Mesendoderm (in vitro differentiated cells): ENCODE data around the gene ZDHHC9.
"Not testable (repeated sequence)": the region's sequence is repeated elsewhere in the genome, so short reads cannot be mapped to it uniquely, and the experiment has no call there.

Experiments used
- DNase-seq: peaks from one replicate; pipeline ENCODE4 v3.0.0; 2013
- H2AK5ac ChIP-seq: 2 replicates; pipeline ENCODE4 v1.6.1; 2013; ENCODE audit warnings: low read length, inconsistent platforms
- H2BK120ac ChIP-seq: 2 replicates; pipeline ENCODE4 v1.6.1; 2013; ENCODE audit warnings: low read depth, mild to moderate bottlenecking, low read length, moderate library complexity, mixed read lengths
- H2BK15ac ChIP-seq: replicated peaks from 2 replicates; pipeline ENCODE4 v1.6.1; 2013; ENCODE audit warnings: low read depth, mild to moderate bottlenecking, moderate library complexity
- H2BK5ac ChIP-seq: 2 replicates; pipeline ENCODE4 v1.6.1; 2013; ENCODE audit warnings: low read length, inconsistent platforms
- H3K18ac ChIP-seq: 2 replicates; pipeline ENCODE4 v1.6.1; 2013; ENCODE audit warnings: mild to moderate bottlenecking, low read length, mixed read lengths
- H3K23ac ChIP-seq: one replicate; pipeline ENCODE4 v1.6.1; 2013; ENCODE audit warnings: low read length
- H3K27ac ChIP-seq: 2 replicates; pipeline ENCODE4 v1.5.1; 2013; ENCODE audit warnings: low read depth, mild to moderate bottlenecking, inconsistent platforms, low read length, moderate library complexity
- H3K27me3 ChIP-seq: 2 replicates; pipeline ENCODE4 v1.6.1; 2013; ENCODE audit warnings: low read length, control low read depth, mild to moderate bottlenecking, inconsistent platforms; ENCODE audit not compliant: insufficient read depth, poor library complexity
- H3K36me3 ChIP-seq: 2 replicates; pipeline ENCODE4 v1.6.1; 2013; ENCODE audit warnings: low read length, inconsistent platforms; ENCODE audit not compliant: control insufficient read depth, insufficient read depth
- H3K4ac ChIP-seq: one replicate; pipeline ENCODE4 v1.6.1; 2013; ENCODE audit warnings: low read depth, mild to moderate bottlenecking, low read length, moderate library complexity
- H3K4me1 ChIP-seq: 2 replicates; pipeline ENCODE4 v1.6.1; 2013; ENCODE audit warnings: low read depth, low read length, inconsistent platforms; ENCODE audit not compliant: control insufficient read depth
- H3K4me2 ChIP-seq: 2 replicates; pipeline ENCODE4 v1.6.1; 2013; ENCODE audit warnings: low read length
- H3K4me3 ChIP-seq: 2 replicates; pipeline ENCODE4 v1.5.1; 2013; ENCODE audit warnings: mild to moderate bottlenecking, low read length
- H3K56ac ChIP-seq: one replicate; pipeline ENCODE4 v1.6.1; 2013; ENCODE audit warnings: low read length
- H3K79me1 ChIP-seq: 2 replicates; pipeline ENCODE4 v1.6.1; 2013; ENCODE audit warnings: low read length, inconsistent platforms
- H3K79me2 ChIP-seq: 2 replicates; pipeline ENCODE4 v1.6.1; 2013; ENCODE audit warnings: mild to moderate bottlenecking, low read length; ENCODE audit not compliant: control insufficient read depth, insufficient read depth
- H3K9ac ChIP-seq: 2 replicates; pipeline ENCODE4 v1.6.1; 2013; ENCODE audit warnings: low read length, inconsistent platforms
- H4K5ac ChIP-seq: one replicate; pipeline ENCODE4 v1.6.1; 2013; ENCODE audit warnings: low read length
- H4K8ac ChIP-seq: one replicate; pipeline ENCODE4 v1.6.1; 2013; ENCODE audit warnings: low read depth, mild to moderate bottlenecking, control low read depth, low read length, moderate library complexity
- WGBS: extraction: QIAGEN DNeasy Blood & Tissue Kit; methylation state at CpG from one replicate; pipeline ENCODE4 v1.1.7; 2013; ENCODE audit warnings: low lambda C conversion rate, missing lambda C conversion rate; ENCODE audit not compliant: insufficient coverage; ENCODE audit errors: extremely low coverage; 5-methylcytosine and 5-hydroxymethylcytosine counted together

ZDHHC9 gene

DNA sequence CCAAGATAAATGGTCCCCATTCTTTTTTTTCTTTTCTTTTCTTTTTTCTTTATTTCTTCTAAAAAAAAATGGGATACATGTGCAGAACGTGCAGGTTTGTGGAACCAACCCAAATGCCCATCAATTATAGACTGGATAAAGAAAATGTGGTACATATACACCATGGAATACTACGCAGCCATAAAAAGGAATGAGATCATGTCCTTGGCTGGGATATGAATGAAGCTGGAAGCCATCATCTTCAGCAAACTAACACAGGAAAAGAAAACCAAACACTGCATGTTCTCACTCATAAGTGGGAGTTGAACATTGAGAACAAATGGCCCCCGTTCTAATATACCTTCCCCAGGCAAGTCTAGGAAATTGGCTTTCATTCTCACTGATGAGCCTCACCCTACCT, 22.6 kb upstream of the ZDHHC9 start:
- H3K36me3 ChIP-seq, H2BK5ac ChIP-seq, H3K79me2 ChIP-seq, H3K4me1 ChIP-seq, H2BK15ac ChIP-seq, H3K4me2 ChIP-seq, H3K27ac ChIP-seq, H3K23ac ChIP-seq, H3K27me3 ChIP-seq, H3K4ac ChIP-seq, H2AK5ac ChIP-seq, H3K18ac ChIP-seq, H4K8ac ChIP-seq, H3K9ac ChIP-seq, H3K4me3 ChIP-seq, H3K79me1 ChIP-seq, H4K5ac ChIP-seq, H3K56ac ChIP-seq, DNase-seq, H2BK120ac ChIP-seq: not testable (repeated sequence)
- no CpG with 5 or more reads among the region's 3 CpGs for WGBS

DNA sequence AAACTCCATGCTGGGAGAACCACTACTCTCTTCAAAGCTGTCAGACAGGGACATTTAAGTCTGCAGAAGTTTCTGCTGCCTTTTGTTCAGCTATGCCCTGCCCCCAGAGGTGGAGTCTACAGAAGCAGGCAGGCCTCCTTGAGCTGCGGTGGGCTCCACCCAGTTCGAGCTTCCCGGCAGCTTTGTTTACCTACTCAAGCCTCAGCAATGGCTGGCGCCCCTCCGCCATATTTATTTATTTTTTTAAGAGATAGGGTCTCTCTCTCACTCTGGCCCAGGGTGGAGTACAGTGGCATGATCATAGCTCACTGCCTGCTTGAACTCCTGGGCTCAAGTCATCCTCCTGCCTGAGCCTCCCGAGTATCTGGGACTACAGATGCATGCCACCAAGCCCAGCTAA, 15.4 kb upstream of the ZDHHC9 start:
- not testable (repeated sequence) for H2BK120ac ChIP-seq, H3K4me2 ChIP-seq, H4K8ac ChIP-seq, H3K36me3 ChIP-seq, H3K27me3 ChIP-seq, H3K79me2 ChIP-seq, H3K23ac ChIP-seq, H3K4me3 ChIP-seq, H4K5ac ChIP-seq, H3K27ac ChIP-seq, H3K56ac ChIP-seq, H3K79me1 ChIP-seq, DNase-seq, H3K18ac ChIP-seq, H2AK5ac ChIP-seq, H3K9ac ChIP-seq, H3K4ac ChIP-seq, H3K4me1 ChIP-seq, H2BK5ac ChIP-seq, H2BK15ac ChIP-seq
- no CpG with 5 or more reads among the region's 6 CpGs for WGBS

DNA sequence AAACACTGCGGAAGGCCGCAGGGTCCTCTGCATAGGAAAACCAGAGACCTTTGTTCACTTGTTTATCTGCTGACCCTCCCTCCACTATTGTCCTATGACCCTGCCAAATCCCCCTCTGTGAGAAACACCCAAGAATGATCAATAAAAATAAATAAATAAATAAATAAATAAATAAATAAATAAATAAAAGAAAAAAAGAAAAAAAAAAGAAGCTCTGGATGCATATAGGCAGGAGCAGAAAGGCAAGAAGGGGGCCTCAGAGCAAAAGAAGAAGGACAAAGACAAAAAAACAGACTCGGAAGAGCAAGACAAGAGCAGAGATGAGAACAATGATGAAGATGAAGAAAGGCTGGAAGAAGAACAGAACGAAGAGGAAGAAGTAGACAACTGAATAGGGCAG, 8.1 kb upstream of the ZDHHC9 start:
- H3K23ac ChIP-seq, H2BK5ac ChIP-seq, H3K79me2 ChIP-seq, H3K27ac ChIP-seq, H3K9ac ChIP-seq, H3K4me1 ChIP-seq, H3K4me3 ChIP-seq, H2BK15ac ChIP-seq, H2AK5ac ChIP-seq, H3K4me2 ChIP-seq, H3K27me3 ChIP-seq, H3K79me1 ChIP-seq, H4K5ac ChIP-seq, H4K8ac ChIP-seq, H3K36me3 ChIP-seq, DNase-seq, H3K4ac ChIP-seq, H3K18ac ChIP-seq, H3K56ac ChIP-seq, H2BK120ac ChIP-seq: not testable (repeated sequence)
- no CpG with 5 or more reads among the region's 4 CpGs for whole genome bisulfite sequencing

DNA sequence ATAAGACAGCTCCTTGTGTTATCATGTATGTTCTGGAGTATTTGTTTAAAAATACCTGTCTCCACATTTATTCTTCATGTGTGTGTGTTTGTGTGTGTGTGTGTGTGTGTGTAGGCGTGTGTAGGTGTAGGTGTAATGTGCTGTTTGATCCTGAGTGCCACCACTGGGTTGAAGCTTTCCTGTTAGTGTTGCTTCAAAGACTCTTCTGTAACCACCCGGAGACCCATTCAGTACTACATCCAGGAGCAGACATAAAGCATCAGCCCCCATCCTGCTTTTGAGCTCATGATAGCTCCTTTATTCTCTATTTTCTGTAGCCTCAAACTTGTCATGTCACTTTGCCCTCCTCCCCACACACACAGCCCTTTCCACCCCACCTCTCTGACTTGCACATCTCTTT, 3.0 kb upstream of the ZDHHC9 start:
- H3K4me1 ChIP-seq = no peaks in the 10 kb centered on the region
- no peak overlapping the region for H2BK120ac ChIP-seq
- no peak overlapping the region for H3K56ac ChIP-seq
- H3K79me1 ChIP-seq = no peaks in the 10 kb centered on the region
- no peak overlapping the region for H3K18ac ChIP-seq
- H2BK5ac ChIP-seq = no peak overlapping the region
- no peak for DNase-seq
- H2AK5ac ChIP-seq = no peak overlapping the region
- H3K23ac ChIP-seq = no peak overlapping the region
- H3K4me3 ChIP-seq = no peak overlapping the region
- no peak overlapping the region for H4K8ac ChIP-seq
- no peak overlapping the region for H3K4ac ChIP-seq
- no peak overlapping the region for H3K4me2 ChIP-seq
- no peak overlapping the region for H3K27ac ChIP-seq
- no peaks in the 10 kb centered on the region for H3K79me2 ChIP-seq
- H3K36me3 ChIP-seq = no peaks in the 10 kb centered on the region
- no peak overlapping the region for H3K9ac ChIP-seq
- no peak overlapping the region for H2BK15ac ChIP-seq
- no peaks in the 10 kb centered on the region for H3K27me3 ChIP-seq
- no peak overlapping the region for H4K5ac ChIP-seq
- no CpG with 5 or more reads among the region's 2 CpGs for WGBS

DNA sequence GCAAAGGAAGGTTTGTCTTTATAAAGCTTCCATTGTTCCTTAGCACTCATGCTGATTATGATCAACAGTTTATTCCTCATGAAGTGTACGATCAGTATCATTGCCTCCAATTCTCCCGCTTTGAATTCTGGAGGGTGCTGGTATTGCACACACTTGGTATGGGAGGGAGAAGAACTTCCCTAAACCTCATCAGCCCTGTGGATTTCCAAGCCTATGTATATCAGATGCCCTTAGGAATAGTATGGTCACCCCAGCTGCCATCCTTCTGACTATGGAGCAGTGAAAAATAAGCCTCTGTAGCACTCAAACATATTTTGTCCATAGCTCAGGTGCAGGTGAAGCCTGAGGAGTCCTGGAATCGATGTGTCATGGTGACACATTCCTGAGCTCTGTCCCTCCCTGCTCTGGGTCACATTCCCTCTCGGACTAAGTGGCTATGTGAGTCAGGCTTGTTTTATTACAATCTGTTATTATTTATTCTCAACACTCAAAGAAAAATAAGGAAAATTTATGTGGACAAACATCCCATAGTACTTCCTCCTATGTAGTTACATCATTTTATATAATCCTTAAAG, 2.0 kb upstream of the ZDHHC9 start:
- Histone ChIP-seq H4K5ac (no peak overlapping the region), H2BK120ac (no peak overlapping the region), H3K79me1 (no peaks in the 10 kb centered on the region), H3K4me2 (no peak overlapping the region), H3K36me3 (no peaks in the 10 kb centered on the region), H3K79me2 (no peaks in the 10 kb centered on the region), H3K9ac (no peak overlapping the region), H2BK15ac (no peak overlapping the region), H3K23ac (no peak overlapping the region), H3K27ac (no peak overlapping the region), H3K27me3 (no peaks in the 10 kb centered on the region), H3K4ac (no peak overlapping the region), H3K4me3 (no peak overlapping the region), H2BK5ac (no peak overlapping the region), H3K18ac (no peak overlapping the region), H3K56ac (no peak overlapping the region), H4K8ac (no peak overlapping the region), H3K4me1 (no peaks in the 10 kb centered on the region), H2AK5ac (no peak overlapping the region)
- no CpG with 5 or more reads among the region's 4 CpGs for WGBS
- peak; percentile 40 for DNase-seq

DNA sequence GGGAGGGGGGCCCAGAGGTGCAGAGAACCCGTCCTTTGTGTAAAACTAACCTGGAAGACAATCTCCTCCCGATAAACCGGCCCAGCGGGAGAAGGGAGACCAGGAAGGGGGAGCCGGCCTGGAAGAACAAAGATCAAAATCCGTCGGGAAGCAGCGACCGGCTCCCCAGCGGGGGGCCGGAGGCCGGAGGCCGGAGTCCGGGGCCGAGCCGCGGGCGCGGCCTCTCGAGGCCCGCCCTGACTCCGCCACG, 552 bp downstream of the ZDHHC9 start:
- WGBS = no CpG with 5 or more reads among the region's 23 CpGs
- H3K4me1 ChIP-seq = no peaks in the 10 kb centered on the region
- no peaks in the 10 kb centered on the region for H3K27me3 ChIP-seq
- peak overlapping the region; percentile 85 for H3K56ac ChIP-seq
- H2BK15ac ChIP-seq = no peak overlapping the region
- H2AK5ac ChIP-seq = no peak overlapping the region
- no peak for DNase-seq
- H4K8ac ChIP-seq = no peak overlapping the region
- H3K9ac ChIP-seq = peak overlapping the region; percentile 77
- peaks cover 1% of the 10 kb centered on the region for H3K79me2 ChIP-seq
- no peaks in the 10 kb centered on the region for H3K36me3 ChIP-seq
- H4K5ac ChIP-seq = no peak overlapping the region
- H3K79me1 ChIP-seq = no peaks in the 10 kb centered on the region
- no peak overlapping the region for H2BK5ac ChIP-seq
- H3K23ac ChIP-seq = no peak overlapping the region
- H3K18ac ChIP-seq = peak overlapping the region; percentile 69
- H3K4me2 ChIP-seq = peak overlapping the region; percentile 37
- H3K27ac ChIP-seq = no peak overlapping the region
- H3K4ac ChIP-seq = peak overlapping the region; percentile 65
- H3K4me3 ChIP-seq = peak overlapping the region; percentile 70
- H2BK120ac ChIP-seq = peak overlapping the region; percentile 16
